GM13977 (cell line): ENCODE data around the gene TOMM6.

Source experiments
- DNase-seq: peaks from one replicate; pipeline ENCODE4 v3.0.0; 2012; ENCODE audit warnings: low spot score
- in situ Hi-C: fragments of 300-500 bp; cut with MboI; formaldehyde crosslinking; loops from one replicate; pipeline ENCODE4 v1.12.0; 2022; ENCODE audit warnings: low sequenced_read_pairs, low pct_unique_long_range_greater_than_20kb, mixed read lengths, inconsistent platforms; ENCODE audit not compliant: unreplicated experiment
- TF ChIP-seq, protein P1 (sequence below): IDR thresholded peaks from 2 replicates; pipeline ENCODE4 v1.5.1; 2012; ENCODE audit warnings: mild to moderate bottlenecking, control low read depth; ENCODE audit not compliant: insufficient read depth; ENCODE audit errors: extremely low read depth, missing control alignments

TOMM6 gene

DNA sequence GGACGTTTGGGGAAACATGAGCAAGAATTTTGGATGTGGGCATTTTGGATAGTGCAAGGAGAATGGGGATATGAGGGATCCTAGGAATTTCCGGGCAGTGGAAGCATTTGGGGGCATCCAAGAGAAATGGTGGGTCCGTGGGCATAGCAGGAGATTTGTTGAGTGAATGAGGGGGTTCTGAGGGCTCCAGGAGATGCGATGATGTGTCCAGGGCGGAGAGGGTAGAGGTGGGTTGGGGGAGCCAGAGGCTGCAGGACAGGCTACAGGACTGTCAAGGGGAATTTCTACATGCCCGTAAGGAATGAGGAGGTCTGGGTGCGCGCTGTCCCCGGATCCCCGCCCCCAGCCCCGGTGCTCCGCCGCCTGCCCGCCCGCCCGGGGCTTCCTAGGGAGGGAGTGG is 8.2 kb upstream of the TOMM6 start:
- no peak for DNase-seq
- in situ Hi-C loops, result no loop called here
- TF ChIP-seq, protein P1, sequence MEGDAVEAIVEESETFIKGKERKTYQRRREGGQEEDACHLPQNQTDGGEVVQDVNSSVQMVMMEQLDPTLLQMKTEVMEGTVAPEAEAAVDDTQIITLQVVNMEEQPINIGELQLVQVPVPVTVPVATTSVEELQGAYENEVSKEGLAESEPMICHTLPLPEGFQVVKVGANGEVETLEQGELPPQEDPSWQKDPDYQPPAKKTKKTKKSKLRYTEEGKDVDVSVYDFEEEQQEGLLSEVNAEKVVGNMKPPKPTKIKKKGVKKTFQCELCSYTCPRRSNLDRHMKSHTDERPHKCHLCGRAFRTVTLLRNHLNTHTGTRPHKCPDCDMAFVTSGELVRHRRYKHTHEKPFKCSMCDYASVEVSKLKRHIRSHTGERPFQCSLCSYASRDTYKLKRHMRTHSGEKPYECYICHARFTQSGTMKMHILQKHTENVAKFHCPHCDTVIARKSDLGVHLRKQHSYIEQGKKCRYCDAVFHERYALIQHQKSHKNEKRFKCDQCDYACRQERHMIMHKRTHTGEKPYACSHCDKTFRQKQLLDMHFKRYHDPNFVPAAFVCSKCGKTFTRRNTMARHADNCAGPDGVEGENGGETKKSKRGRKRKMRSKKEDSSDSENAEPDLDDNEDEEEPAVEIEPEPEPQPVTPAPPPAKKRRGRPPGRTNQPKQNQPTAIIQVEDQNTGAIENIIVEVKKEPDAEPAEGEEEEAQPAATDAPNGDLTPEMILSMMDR, result no peak

DNA sequence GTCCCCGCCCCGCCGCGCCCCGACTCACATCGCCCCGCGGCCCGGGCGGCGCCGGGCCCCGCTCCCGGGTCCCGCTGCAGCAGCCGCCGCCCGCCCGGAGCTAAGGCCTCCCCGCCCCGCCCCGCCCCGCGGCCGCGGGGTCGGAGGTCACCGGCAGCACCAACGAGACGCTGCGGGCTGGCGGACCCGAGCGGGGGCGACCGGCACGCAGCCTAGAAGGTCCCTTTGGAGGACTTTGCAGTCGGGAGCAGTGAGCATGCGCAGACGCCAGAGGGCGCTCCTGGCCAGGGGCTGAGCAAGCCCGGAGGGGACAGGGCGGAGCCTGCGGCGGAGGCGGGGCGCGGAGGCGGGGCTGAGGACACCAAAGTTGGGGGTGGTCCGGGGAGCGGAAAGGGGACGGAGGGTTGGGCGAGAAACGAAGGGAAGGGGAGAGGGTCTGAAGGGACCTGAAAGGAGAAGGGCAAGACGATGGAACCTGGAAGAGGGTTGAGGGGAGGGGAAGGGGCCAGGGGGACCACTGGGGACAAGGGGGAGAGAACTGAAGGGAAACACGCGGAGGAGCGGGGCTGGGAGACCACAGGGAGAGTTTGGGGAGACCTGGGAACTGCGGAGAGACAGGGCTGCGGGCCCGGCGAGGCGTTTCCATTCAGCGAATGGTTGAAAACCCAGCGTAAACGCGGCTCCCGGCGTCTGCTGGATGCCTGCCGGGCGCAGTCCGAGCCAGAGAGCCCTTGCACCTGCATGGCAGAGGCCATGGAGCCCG is 7.5 kb upstream of the TOMM6 start, which contains the start of gene FRS3:
Gene FRS3, minus strand, starts transcription at position 113 of the 763 bp plus-strand sequence. CDS start 2,913 bp downstream, outside the sequence.
- in situ Hi-C loops, result loop anchor here (10.0 kb wide), 1 partner anchor 265 kb away; no protein-coding TSS in a partner anchor
- TF ChIP-seq, protein P1, result peak; percentile 97
- peak; percentile 99 for DNase-seq

DNA sequence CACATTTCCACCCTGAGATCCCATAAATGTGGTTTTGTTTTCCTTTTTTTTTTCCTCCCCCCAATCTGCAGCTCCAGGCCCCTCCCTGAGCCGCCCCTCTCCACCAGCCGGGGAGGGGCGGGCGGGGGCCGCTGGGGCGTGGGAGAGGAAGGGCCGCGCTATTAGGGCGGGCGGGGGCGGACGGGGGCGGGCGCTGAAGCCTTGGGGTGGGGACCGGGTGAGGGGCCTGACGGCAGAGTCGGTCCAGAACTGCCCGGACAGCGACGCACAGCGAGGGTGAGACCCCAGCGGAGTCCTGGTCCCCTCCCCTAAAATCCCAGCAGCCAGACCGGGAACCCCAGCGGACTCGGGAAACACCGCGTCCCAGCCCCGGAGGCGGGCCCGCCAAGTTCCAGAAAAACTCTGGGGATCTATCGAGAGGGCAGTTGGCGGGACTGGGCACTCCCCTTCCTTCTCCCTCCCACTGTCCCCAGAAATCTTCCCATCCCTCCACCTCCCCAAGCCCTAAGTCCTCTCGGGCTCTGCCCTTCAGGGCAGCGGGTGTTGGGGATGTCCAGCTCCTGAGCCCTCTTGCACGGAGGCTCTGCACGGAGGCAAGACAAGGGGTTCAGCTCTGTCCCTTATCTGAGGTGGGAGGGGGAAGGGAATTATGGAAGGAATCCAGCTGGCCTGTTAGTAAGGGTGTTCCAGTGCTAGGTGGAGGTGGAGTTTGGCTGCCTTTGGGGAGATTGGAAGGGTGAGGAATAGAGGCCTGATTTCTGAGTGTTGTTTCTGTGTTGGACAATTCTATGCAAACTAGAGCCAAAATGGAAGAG is 6.7 kb upstream of the TOMM6 start, which contains the start of gene PRICKLE4:
Gene PRICKLE4, plus strand, starts transcription at position 232 of the 815 bp plus-strand sequence. CDS start 2,692 bp downstream, outside the sequence.
- no peak for DNase-seq
- TF ChIP-seq, protein P1, result no peak
- in situ Hi-C loops, result loop anchor here (10.0 kb wide), 1 partner anchor 264 kb away; no protein-coding TSS in a partner anchor

DNA sequence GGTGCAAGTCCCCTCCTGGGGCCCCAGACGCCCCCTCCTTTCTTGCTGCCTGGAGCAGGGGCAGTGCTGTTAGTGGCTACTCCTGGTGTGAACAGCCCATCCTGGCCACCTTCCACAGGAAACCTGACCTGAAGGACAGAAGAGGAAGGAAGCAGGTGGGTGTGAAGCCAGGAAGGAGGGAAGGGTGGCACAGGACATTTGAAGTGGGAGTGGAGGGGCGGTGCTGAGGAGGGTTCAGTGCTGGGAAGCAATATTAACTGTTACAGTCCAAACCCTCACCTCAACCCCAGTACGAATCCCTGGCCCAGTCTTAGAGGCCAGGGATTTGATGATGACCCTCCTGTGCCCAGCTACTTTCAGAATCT is 6.1 kb upstream of the TOMM6 start:
- no peak for DNase-seq
- TF ChIP-seq, protein P1, result no peak
- in situ Hi-C loops, result loop anchor here (10.0 kb wide), 1 partner anchor 263 kb away; no protein-coding TSS in a partner anchor

DNA sequence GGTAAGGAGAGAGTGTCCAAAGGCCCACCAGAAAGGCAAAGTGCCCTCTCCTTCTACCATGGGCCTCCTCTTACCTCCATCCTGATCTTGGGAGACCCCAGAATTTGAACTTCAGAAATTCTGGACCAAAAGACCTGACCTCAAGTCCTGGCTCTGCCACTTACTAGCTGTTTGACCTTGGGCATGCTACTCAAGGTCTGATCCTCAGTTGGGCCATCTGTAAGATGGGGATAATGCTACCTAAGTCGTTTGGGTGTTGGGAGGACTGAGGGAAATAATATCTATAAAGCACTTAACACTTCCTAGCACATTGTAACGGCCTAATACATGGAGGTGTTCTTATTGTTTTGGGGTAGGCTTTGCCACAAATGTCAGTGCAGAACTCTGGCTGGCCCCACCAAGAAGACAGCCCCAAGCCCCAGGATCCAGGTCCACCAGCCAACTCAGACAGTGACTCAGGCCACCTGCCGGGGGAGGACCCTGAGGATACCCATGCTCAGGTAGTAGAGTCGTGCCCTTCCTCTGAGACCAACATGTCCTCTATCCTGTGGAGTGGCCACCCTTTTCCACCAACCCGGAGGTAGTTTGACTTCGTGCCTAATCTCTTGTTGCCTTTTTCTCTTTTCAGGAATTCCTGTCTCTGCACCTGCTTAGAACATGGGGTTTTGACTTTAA is 4.3 kb upstream of the TOMM6 start:
- in situ Hi-C loops, result loop anchor here (10.0 kb wide), 1 partner anchor 262 kb away; no protein-coding TSS in a partner anchor
- TF ChIP-seq, protein P1, result no peak
- DNase-seq, result no peak
